Uterus (tissue), 2 donors: ENCODE results near the gene TSNAX.

Experiments
- CTCF ChIP-seq, 4 experiments: fragments of 200-600 bp in 2 of 4; fragments of 450-650 bp in 2 of 4; sonication (generic) in 2 of 4; IDR thresholded peaks; one replicate each; pipeline ENCODE4 v1.5.1; 2016 to 2019; ENCODE audit warnings: antibody characterized with exemption in 4 of 4, mild to moderate bottlenecking in 2 of 4, moderate library complexity in 1 of 4
- POLR2A ChIP-seq, 2 donors: fragments of 450-650 bp; IDR thresholded peaks; one replicate each; pipeline ENCODE4 v1.6.1; 2016; ENCODE audit warnings: antibody characterized with exemption in 2 of 2, mild to moderate bottlenecking in 1 of 2, moderate library complexity in 1 of 2

GRCh38 chr1:231603598-231604275 is 75.3 kb downstream of the TSNAX start:
- no peak for TF ChIP-seq POLR2A (IDR thresholded peaks at IDR 0.05)
- peak; percentile 61 to 74 (median 70) for TF ChIP-seq CTCF (IDR thresholded peaks at IDR 0.05)
